NCI-H774 (cell line): ENCODE measurements around the gene ASCL2.

ENCODE experiments used
- DNase-seq: peaks from one replicate; lab custom pipeline; 2025; lab: John Stamatoyannopoulos, UW

ASCL2 gene

GRCh38 chr11:2233693-2234455 lies 36.5 kb downstream of the ASCL2 start:
- no peak for DNase-seq

GRCh38 chr11:2229713-2230297 lies 40.6 kb downstream of the ASCL2 start:
- DNase-seq: no peak

GRCh38 chr11:2224254-2224653 lies 46.1 kb downstream of the ASCL2 start:
- no peak for DNase-seq

GRCh38 chr11:2223153-2223794 lies 47.1 kb downstream of the ASCL2 start:
- no peak for DNase-seq

- DNase-seq: no peak
Measured at GRCh38 chr11:2222451-2222850, 47.9 kb downstream of the ASCL2 start.

- DNase-seq: no peak
Measured at GRCh38 chr11:2221591-2221990, 48.8 kb downstream of the ASCL2 start.

- DNase-seq: no peak
Measured at GRCh38 chr11:2221024-2221423, 49.4 kb downstream of the ASCL2 start.

- no peak for DNase-seq
Measured at GRCh38 chr11:2220173-2220771, 50.1 kb downstream of the ASCL2 start.

GRCh38 chr11:2219318-2220017 lies 50.9 kb downstream of the ASCL2 start:
- DNase-seq: no peak
